Fibroblast of lung (primary cell): ENCODE measurements around the gene OAT. TPM values are rescaled to one million over a fixed set of nuclear protein-coding genes. Genes with fewer than 3 reads are reported as not detected.

Experiments
- DNase-seq, 2 donors: peaks; one replicate each; pipeline versions ENCODE4 v3.0.0 to v3.0.0-alpha.2; 2010; ENCODE audit warnings: low read depth in 2 of 2
- H2AFZ ChIP-seq: 2 replicates; pipeline ENCODE4 v1.5.1; 2012; ENCODE audit warnings: low read length, control low read depth, inconsistent platforms
- H3K27ac ChIP-seq: 2 replicates; pipeline ENCODE4 v1.5.1; 2011; ENCODE audit warnings: low read length, control low read depth; ENCODE audit not compliant: insufficient read depth
- H3K27me3 ChIP-seq: 2 replicates; pipeline ENCODE4 v1.5.1; 2011; ENCODE audit warnings: mild to moderate bottlenecking, low read length; ENCODE audit not compliant: control insufficient read depth, insufficient read depth
- H3K36me3 ChIP-seq: 2 replicates; pipeline ENCODE4 v1.5.1; 2011; ENCODE audit warnings: low read length; ENCODE audit not compliant: control insufficient read depth, insufficient read depth
- H3K4me1 ChIP-seq: 2 replicates; pipeline ENCODE4 v1.5.1; 2011; ENCODE audit warnings: low read length; ENCODE audit not compliant: control insufficient read depth, insufficient read depth; ENCODE audit errors: extremely low read depth
- H3K4me2 ChIP-seq: 2 replicates; pipeline ENCODE4 v1.5.1; 2011; ENCODE audit warnings: low read length, control low read depth; ENCODE audit not compliant: insufficient read depth; ENCODE audit errors: extremely low read depth
- H3K4me3 ChIP-seq, 4 experiments: fragments of 200-600 bp in 1 of 4; sonication (generic) in 1 of 4; replicated peaks in 1 of 4; 2 replicates each; pipeline ENCODE4 v1.5.1; 2011 to 2016; ENCODE audit warnings: low read length in 4 of 4, low read depth in 3 of 4, mild to moderate bottlenecking in 3 of 4, control low read depth in 2 of 4, inconsistent platforms in 1 of 4, mixed read lengths in 1 of 4; ENCODE audit not compliant: insufficient read depth in 1 of 4; ENCODE audit errors: control extremely low read depth in 1 of 4
- H3K79me2 ChIP-seq: 2 replicates; pipeline ENCODE4 v1.5.1; 2012; ENCODE audit warnings: mild to moderate bottlenecking, low read length, inconsistent platforms; ENCODE audit not compliant: control insufficient read depth, insufficient read depth
- H3K9ac ChIP-seq: 2 replicates; pipeline ENCODE4 v1.5.1; 2011; ENCODE audit warnings: mild to moderate bottlenecking, low read length, control low read depth; ENCODE audit not compliant: insufficient read depth
- H3K9me3 ChIP-seq: 2 replicates; pipeline ENCODE4 v1.5.1; 2012; ENCODE audit warnings: low read depth, low read length; ENCODE audit not compliant: control insufficient read depth, insufficient read depth
- H4K20me1 ChIP-seq: 2 replicates; pipeline ENCODE4 v1.5.1; 2011; ENCODE audit warnings: low read length; ENCODE audit not compliant: control insufficient read depth, insufficient read depth; ENCODE audit errors: extremely low read depth
- EZH2 ChIP-seq: IDR thresholded peaks from 2 replicates; pipeline ENCODE4 v1.5.1; 2012; ENCODE audit warnings: low read length, control low read depth, mild to moderate bottlenecking; ENCODE audit errors: missing control alignments
- polyA plus RNA-seq, 2 donors: library from polyadenylated mRNA; depleted of rRNA in 1 of 2; stranded (reverse) in 1 of 2; unstranded in 1 of 2; fragments of >200 nt; gene quantifications; 2 replicates each; pipeline ENCODE4 v1.2.1, GENCODE V29; 2011 to 2012; ENCODE audit warnings: missing spikeins in 1 of 2
- total RNA-seq: library from RNA; depleted of rRNA; stranded (reverse); fragments of >200 nt; gene quantifications from 2 replicates; pipeline ENCODE4 v1.2.1, GENCODE V29; 2014
- TF ChIP-seq, protein P1 (sequence below), 2 donors: IDR thresholded peaks in 1 of 2; conservative IDR thresholded peaks in 1 of 2; 1 replicate in 1 of 2; 2 replicates in 1 of 2; pipeline ENCODE4 v1.5.1; 2011 to 2012; ENCODE audit warnings: low read length in 2 of 2, control low read depth in 1 of 2, inconsistent platforms in 1 of 2, low read depth in 1 of 2, mild to moderate bottlenecking in 1 of 2

Gene OAT
- total and polyA plus RNA-seq, 2 donors (not counting 1 experiment from before 2014, with no cell fraction given), result 147 to 227 TPM

DNA sequence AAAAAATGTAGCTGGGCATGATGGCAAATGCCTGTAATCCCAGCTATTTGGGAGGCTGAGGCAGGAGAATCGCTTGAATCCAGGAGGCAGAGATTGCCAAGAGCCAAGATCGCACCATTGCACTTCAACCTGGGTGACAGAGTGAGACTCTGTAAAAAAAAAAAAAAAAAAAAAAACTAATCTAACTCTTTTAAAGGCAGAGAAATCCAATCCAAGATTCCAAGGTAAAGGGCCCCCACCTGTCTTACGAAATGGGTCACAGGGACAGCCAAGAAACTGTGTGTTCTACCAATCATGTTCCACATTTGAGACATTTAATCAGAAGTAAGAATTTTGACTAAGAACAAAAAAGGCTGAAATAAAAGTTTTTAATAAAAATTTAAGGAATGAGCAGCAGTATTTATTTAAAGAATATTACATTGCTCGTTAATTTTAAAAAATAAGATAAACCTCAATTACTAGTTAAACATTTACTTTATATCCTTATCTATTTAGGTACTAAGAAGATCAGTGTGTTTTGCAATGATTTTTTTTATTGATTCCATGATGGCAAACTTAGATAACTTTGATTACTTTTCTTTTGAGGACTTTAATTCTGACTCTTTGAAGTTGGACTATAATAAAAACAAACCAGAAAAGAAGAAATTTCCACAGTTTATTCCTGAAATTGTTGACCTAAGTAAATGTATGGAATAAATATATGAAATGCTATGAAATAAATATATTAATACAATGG lies 6.7 kb upstream of the OAT start:
- Histone ChIP-seq H3K79me2 (no peaks in the 10 kb centered on the region), H3K9me3 (no peaks in the 10 kb centered on the region), H3K4me1 (no peaks in the 10 kb centered on the region), H3K9ac (no peak overlapping the region), H3K27ac (no peak overlapping the region), H3K4me2 (no peak overlapping the region), H3K4me3 (no peak overlapping the region), H4K20me1 (no peaks in the 10 kb centered on the region), H3K36me3 (no peaks in the 10 kb centered on the region), H3K27me3 (peaks cover 9% of the 10 kb centered on the region), H2AFZ (no peak overlapping the region)
- no peak for DNase-seq
- no peak for TF ChIP-seq EZH2
- TF ChIP-seq, protein P1, sequence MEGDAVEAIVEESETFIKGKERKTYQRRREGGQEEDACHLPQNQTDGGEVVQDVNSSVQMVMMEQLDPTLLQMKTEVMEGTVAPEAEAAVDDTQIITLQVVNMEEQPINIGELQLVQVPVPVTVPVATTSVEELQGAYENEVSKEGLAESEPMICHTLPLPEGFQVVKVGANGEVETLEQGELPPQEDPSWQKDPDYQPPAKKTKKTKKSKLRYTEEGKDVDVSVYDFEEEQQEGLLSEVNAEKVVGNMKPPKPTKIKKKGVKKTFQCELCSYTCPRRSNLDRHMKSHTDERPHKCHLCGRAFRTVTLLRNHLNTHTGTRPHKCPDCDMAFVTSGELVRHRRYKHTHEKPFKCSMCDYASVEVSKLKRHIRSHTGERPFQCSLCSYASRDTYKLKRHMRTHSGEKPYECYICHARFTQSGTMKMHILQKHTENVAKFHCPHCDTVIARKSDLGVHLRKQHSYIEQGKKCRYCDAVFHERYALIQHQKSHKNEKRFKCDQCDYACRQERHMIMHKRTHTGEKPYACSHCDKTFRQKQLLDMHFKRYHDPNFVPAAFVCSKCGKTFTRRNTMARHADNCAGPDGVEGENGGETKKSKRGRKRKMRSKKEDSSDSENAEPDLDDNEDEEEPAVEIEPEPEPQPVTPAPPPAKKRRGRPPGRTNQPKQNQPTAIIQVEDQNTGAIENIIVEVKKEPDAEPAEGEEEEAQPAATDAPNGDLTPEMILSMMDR (conservative IDR thresholded peaks at IDR 0.05 in 1 of 2, IDR thresholded peaks at IDR 0.05 in 1 of 2; ENCODE audit: low read depth in 1 of 2, low read length in 2 of 2), result no peak

DNA sequence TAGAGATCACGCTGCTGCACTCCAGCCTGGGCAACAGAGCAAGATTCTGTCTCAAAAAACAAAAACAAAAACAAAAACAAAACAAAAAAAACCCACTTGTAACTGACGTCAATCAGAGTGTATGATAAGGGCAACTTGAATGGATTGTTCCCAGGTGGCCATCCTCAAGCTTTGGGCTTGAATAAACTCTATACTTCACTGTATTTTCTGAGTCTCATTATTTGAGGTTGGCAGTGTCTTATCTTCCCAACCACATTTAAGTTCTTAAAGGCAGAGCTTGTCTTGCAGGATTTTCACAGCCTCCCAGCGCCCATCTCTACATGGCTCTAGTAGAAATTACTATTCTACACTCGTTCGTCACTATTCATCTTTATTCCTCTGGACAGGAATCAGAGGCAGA lies 5.1 kb upstream of the OAT start:
- Histone ChIP-seq H3K9ac (no peak overlapping the region), H3K9me3 (no peaks in the 10 kb centered on the region), H3K4me1 (no peaks in the 10 kb centered on the region), H3K79me2 (no peaks in the 10 kb centered on the region), H2AFZ (no peak overlapping the region), H3K27ac (no peak overlapping the region), H3K4me3 (no peak overlapping the region), H3K27me3 (peaks cover 11% of the 10 kb centered on the region), H3K4me2 (no peak overlapping the region), H4K20me1 (no peaks in the 10 kb centered on the region), H3K36me3 (no peaks in the 10 kb centered on the region)
- no peak for DNase-seq
- no peak for TF ChIP-seq EZH2
- TF ChIP-seq, protein P1 (conservative IDR thresholded peaks at IDR 0.05 in 1 of 2, IDR thresholded peaks at IDR 0.05 in 1 of 2; ENCODE audit: low read depth in 1 of 2, low read length in 2 of 2), result no peak

DNA sequence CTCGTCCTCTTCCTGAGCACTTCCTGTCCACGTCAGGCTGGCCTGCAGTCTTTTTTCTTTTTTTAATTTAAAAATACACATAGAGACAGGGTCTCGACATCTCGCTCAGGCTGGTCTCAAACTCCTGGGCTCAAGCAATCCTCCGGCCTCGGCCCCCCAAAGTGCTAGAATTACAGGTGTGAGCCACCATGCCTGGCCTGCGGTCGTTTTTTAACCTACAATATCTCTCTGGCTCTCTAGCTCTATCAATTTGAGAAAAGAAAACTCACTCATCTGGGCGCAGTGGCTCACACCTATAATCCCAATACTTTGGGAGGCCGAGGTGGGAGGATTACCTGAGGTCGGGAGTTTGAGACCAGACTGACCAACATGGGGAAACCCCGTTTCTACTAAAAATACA lies 4.0 kb upstream of the OAT start:
- TF ChIP-seq, protein P1 (conservative IDR thresholded peaks at IDR 0.05 in 1 of 2, IDR thresholded peaks at IDR 0.05 in 1 of 2; ENCODE audit: low read depth in 1 of 2, low read length in 2 of 2), result no peak
- TF ChIP-seq EZH2, result no peak
- Histone ChIP-seq H3K79me2 (peaks cover 4% of the 10 kb centered on the region), H3K9me3 (no peaks in the 10 kb centered on the region), H4K20me1 (no peaks in the 10 kb centered on the region), H3K36me3 (no peaks in the 10 kb centered on the region), H3K4me2 (no peak overlapping the region), H3K27me3 (peaks cover 11% of the 10 kb centered on the region), H3K27ac (no peak overlapping the region), H2AFZ (no peak overlapping the region), H3K4me1 (no peaks in the 10 kb centered on the region), H3K4me3 (no peak overlapping the region), H3K9ac (no peak overlapping the region)
- DNase-seq, result no peak
